ENCODE measurements around the gene SETD2. TPM values are rescaled to one million over a fixed set of nuclear protein-coding genes. Genes with fewer than 3 reads are reported as not detected.

SETD2 gene
- total and polyA plus RNA-seq, 2 experiments from 2014 or later: 16.7 to 45.2 TPM

DNA sequence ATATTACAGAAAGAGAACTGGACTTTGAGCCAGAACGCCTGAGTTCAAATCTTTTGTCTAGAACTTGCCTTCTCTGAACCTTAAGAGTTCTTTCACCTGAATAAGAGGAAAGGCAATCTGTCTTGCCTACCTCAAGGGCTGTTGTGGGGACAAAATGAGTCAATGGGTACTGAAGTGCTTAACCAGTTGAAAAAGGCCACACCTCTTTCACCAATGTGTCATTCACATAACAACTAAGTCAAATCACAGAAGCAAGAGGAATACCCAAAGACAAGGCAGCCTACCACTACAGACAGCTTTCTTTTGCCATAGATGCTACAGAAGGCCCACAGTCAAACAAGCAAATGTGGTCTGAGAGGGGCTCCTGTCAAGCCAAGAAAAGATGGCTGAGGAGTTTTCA lies 144.7 kb downstream of the SETD2 start:
- H3K4me1 ChIP-seq (ENCODE audit: insufficient read depth): 0 out of 2 replicates have a peak, but pooled peaks cover 8% of the 10 kb centered on the region
- no peak overlapping the region for H3K27ac ChIP-seq (ENCODE audit: low read depth)
- Mint-ChIP-seq H3K27me3 (ENCODE audit: insufficient read depth, low read depth, poor library complexity) (no peaks in the 10 kb centered on the region), H3K36me3 (ENCODE audit: low read depth) (peaks cover 28% of the 10 kb centered on the region), H3K9me3 (no peaks in the 10 kb centered on the region), H3K4me3 (no peak overlapping the region), H3K27ac (no peak overlapping the region), H3K4me1 (peaks cover 12% of the 10 kb centered on the region)
- H3K27me3 ChIP-seq (ENCODE audit: insufficient read depth): no peaks in the 10 kb centered on the region
- H3K79me2 ChIP-seq (replicated peaks; ENCODE audit: insufficient read depth): 0 out of 2 replicates have a peak, but pooled peaks cover 18% of the 10 kb centered on the region
- H3K4me2 ChIP-seq: no peak overlapping the region
- no peak overlapping the region for H3K4me3 ChIP-seq
- ATAC-seq (no peak), DNase-seq (ENCODE audit: low spot score) (no peak)
- H3F3A ChIP-seq (replicated peaks; ENCODE audit: low read depth): no peaks in the 10 kb centered on the region
- H3K36me3 ChIP-seq (ENCODE audit: insufficient read depth): no peaks in the 10 kb centered on the region
- no peaks in the 10 kb centered on the region for H3K9me2 ChIP-seq (ENCODE audit: insufficient read depth)
- peaks cover 13% of the 10 kb centered on the region; the same call in 1 of the 2 replicates for H4K20me1 ChIP-seq (replicated peaks; ENCODE audit: insufficient read depth)
- TF ChIP-seq JUNB (IDR thresholded peaks at IDR 0.05; ENCODE audit: unreplicated experiment): no peak
- TF ChIP-seq ZNF114 (CRISPR knock-in tag; IDR thresholded peaks at IDR 0.05): no peak
- no peak for TF ChIP-seq ZNF331 (CRISPR knock-in tag; IDR thresholded peaks at IDR 0.05; ENCODE audit: low read depth)
- no peak for TF ChIP-seq EZH2 (IDR thresholded peaks at IDR 0.05; ENCODE audit: low read depth, unreplicated experiment)
- TF ChIP-seq, protein P1, sequence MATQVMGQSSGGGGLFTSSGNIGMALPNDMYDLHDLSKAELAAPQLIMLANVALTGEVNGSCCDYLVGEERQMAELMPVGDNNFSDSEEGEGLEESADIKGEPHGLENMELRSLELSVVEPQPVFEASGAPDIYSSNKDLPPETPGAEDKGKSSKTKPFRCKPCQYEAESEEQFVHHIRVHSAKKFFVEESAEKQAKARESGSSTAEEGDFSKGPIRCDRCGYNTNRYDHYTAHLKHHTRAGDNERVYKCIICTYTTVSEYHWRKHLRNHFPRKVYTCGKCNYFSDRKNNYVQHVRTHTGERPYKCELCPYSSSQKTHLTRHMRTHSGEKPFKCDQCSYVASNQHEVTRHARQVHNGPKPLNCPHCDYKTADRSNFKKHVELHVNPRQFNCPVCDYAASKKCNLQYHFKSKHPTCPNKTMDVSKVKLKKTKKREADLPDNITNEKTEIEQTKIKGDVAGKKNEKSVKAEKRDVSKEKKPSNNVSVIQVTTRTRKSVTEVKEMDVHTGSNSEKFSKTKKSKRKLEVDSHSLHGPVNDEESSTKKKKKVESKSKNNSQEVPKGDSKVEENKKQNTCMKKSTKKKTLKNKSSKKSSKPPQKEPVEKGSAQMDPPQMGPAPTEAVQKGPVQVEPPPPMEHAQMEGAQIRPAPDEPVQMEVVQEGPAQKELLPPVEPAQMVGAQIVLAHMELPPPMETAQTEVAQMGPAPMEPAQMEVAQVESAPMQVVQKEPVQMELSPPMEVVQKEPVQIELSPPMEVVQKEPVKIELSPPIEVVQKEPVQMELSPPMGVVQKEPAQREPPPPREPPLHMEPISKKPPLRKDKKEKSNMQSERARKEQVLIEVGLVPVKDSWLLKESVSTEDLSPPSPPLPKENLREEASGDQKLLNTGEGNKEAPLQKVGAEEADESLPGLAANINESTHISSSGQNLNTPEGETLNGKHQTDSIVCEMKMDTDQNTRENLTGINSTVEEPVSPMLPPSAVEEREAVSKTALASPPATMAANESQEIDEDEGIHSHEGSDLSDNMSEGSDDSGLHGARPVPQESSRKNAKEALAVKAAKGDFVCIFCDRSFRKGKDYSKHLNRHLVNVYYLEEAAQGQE (IDR thresholded peaks at IDR 0.05; ENCODE audit: unreplicated experiment): no peak
- TF ChIP-seq POLR2AphosphoS5 (IDR thresholded peaks at IDR 0.05; ENCODE audit: low read depth): no peak
- no peak for TF ChIP-seq EZH2phosphoT487 (IDR thresholded peaks at IDR 0.05; ENCODE audit: unreplicated experiment)
- no peak for TF ChIP-seq CTCF (conservative IDR thresholded peaks at IDR 0.05; ENCODE audit: low read depth in 2 of 2)
- TF ChIP-seq, protein P2, sequence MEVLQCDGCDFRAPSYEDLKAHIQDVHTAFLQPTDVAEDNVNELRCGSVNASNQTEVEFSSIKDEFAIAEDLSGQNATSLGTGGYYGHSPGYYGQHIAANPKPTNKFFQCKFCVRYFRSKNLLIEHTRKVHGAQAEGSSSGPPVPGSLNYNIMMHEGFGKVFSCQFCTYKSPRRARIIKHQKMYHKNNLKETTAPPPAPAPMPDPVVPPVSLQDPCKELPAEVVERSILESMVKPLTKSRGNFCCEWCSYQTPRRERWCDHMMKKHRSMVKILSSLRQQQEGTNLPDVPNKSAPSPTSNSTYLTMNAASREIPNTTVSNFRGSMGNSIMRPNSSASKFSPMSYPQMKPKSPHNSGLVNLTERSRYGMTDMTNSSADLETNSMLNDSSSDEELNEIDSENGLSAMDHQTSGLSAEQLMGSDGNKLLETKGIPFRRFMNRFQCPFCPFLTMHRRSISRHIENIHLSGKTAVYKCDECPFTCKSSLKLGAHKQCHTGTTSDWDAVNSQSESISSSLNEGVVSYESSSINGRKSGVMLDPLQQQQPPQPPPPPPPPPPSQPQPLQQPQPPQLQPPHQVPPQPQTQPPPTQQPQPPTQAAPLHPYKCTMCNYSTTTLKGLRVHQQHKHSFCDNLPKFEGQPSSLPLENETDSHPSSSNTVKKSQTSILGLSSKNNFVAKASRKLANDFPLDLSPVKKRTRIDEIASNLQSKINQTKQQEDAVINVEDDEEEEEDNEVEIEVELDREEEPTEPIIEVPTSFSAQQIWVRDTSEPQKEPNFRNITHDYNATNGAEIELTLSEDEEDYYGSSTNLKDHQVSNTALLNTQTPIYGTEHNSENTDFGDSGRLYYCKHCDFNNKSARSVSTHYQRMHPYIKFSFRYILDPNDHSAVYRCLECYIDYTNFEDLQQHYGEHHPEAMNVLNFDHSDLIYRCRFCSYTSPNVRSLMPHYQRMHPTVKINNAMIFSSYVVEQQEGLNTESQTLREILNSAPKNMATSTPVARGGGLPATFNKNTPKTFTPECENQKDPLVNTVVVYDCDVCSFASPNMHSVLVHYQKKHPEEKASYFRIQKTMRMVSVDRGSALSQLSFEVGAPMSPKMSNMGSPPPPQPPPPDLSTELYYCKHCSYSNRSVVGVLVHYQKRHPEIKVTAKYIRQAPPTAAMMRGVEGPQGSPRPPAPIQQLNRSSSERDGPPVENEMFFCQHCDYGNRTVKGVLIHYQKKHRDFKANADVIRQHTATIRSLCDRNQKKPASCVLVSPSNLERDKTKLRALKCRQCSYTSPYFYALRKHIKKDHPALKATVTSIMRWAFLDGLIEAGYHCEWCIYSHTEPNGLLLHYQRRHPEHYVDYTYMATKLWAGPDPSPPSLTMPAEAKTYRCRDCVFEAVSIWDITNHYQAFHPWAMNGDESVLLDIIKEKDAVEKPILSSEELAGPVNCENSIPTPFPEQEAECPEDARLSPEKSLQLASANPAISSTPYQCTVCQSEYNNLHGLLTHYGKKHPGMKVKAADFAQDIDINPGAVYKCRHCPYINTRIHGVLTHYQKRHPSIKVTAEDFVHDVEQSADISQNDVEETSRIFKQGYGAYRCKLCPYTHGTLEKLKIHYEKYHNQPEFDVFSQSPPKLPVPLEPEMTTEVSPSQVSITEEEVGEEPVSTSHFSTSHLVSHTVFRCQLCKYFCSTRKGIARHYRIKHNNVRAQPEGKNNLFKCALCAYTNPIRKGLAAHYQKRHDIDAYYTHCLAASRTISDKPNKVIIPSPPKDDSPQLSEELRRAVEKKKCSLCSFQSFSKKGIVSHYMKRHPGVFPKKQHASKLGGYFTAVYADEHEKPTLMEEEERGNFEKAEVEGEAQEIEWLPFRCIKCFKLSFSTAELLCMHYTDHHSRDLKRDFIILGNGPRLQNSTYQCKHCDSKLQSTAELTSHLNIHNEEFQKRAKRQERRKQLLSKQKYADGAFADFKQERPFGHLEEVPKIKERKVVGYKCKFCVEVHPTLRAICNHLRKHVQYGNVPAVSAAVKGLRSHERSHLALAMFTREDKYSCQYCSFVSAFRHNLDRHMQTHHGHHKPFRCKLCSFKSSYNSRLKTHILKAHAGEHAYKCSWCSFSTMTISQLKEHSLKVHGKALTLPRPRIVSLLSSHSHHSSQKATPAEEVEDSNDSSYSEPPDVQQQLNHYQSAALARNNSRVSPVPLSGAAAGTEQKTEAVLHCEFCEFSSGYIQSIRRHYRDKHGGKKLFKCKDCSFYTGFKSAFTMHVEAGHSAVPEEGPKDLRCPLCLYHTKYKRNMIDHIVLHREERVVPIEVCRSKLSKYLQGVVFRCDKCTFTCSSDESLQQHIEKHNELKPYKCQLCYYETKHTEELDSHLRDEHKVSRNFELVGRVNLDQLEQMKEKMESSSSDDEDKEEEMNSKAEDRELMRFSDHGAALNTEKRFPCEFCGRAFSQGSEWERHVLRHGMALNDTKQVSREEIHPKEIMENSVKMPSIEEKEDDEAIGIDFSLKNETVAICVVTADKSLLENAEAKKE (CRISPR knock-in tag; IDR thresholded peaks at IDR 0.05): no peak
- TF ChIP-seq NANOG (IDR thresholded peaks at IDR 0.05; ENCODE audit: borderline replicate concordance): no peak
- no peak for TF ChIP-seq STAT1 (IDR thresholded peaks at IDR 0.05; ENCODE audit: unreplicated experiment)
- TF ChIP-seq ETS1 (IDR thresholded peaks at IDR 0.05): no peak
- no peak for TF ChIP-seq CREB1 (CRISPR knock-in tag; IDR thresholded peaks at IDR 0.05; ENCODE audit: low read depth)
- no peak overlapping the region for H2AFZ ChIP-seq

Data from GM23338 (cell line).